Adrenal gland (tissue), 12 donors: Measurements from ENCODE around the gene SLC18A2. TPM values are rescaled to one million over a fixed set of nuclear protein-coding genes. Genes with fewer than 3 reads are reported as not detected.

Experiments used
- DNase-seq, 7 donors: peaks; one replicate each; pipeline ENCODE4 v3.0.0-alpha.2; 2019 to 2020
- H3K27ac ChIP-seq, 5 donors: fragments of 200-600 bp; sonication (generic) in 4 of 5; 1 replicate in 3 of 5; 2 replicates in 2 of 5; pipeline versions ENCODE4 v1.5.1 to v1.8.0; 2016 to 2020; ENCODE audit warnings: mild to moderate bottlenecking in 1 of 5
- H3K27me3 ChIP-seq: fragments of 200-600 bp; 2 replicates; pipeline ENCODE4 v1.8.0; 2021
- H3K36me3 ChIP-seq, 2 donors: fragments of 200-600 bp; replicated peaks in 1 of 2; 1 replicate in 1 of 2; 2 replicates in 1 of 2; pipeline versions ENCODE4 v1.5.1 to v1.8.0; 2018 to 2022
- H3K4me1 ChIP-seq, 2 donors: fragments of 200-600 bp; replicated peaks in 1 of 2; 1 replicate in 1 of 2; 2 replicates in 1 of 2; pipeline versions ENCODE4 v1.5.1 to v1.8.0; 2018 to 2021
- H3K4me3 ChIP-seq, 4 donors: fragments of 200-600 bp; sonication (generic) in 3 of 4; one replicate each; pipeline ENCODE4 v1.5.1; 2016 to 2018
- H3K9me3 ChIP-seq, 3 donors: fragments of 200-600 bp; sonication (generic) in 1 of 3; replicated peaks in 1 of 3; 1 replicate in 2 of 3; 2 replicates in 1 of 3; pipeline versions ENCODE4 v1.5.1 to v1.8.0; 2016 to 2021
- CTCF ChIP-seq, 6 experiments: fragments of 450-650 bp in 4 of 6; fragments of 200-600 bp in 2 of 6; sonication (generic) in 1 of 6; IDR thresholded peaks; 1 replicate in 5 of 6; 2 replicates in 1 of 6; pipeline versions ENCODE4 v1.5.1 to v1.8.0; 2016 to 2021; ENCODE audit warnings: antibody characterized with exemption in 6 of 6, mild to moderate bottlenecking in 2 of 6, moderate library complexity in 1 of 6
- POLR2A ChIP-seq, 2 donors: fragments of 450-650 bp; IDR thresholded peaks; one replicate each; pipeline ENCODE4 v1.6.1; 2017; ENCODE audit warnings: antibody characterized with exemption in 2 of 2, mild to moderate bottlenecking in 2 of 2, moderate library complexity in 1 of 2
- WGBS, 4 donors: extraction: QIAGEN DNeasy Blood & Tissue Kit in 2 of 4; methylation state at CpG; one replicate each; pipeline versions ENCODE4 v1.1.5 to v1.1.7; 2013 to 2017; 5-methylcytosine and 5-hydroxymethylcytosine counted together
- intact Hi-C, 2 donors: fragments of 100-400 bp; cut with DNase I; formaldehyde crosslinking; loops; one replicate each; pipeline versions ENCODE4 v1.14.1 to v1.15.0; 2022 to 2023
- polyA plus RNA-seq, 3 donors: library from polyadenylated mRNA; stranded (reverse); fragments of 200-250 nt in 2 of 3; fragments of 350-450 nt in 1 of 3; fragmentation: Illumina TruSeq in 1 of 3; extraction: RNeasy Lipid Tissue Mini Kit (QIAGEN cat#74804) in 1 of 3; gene quantifications; one replicate each; pipeline ENCODE4 v1.2.3, GENCODE V29; 2013 to 2014
- total RNA-seq, 9 donors: library from RNA; depleted of rRNA in 4 of 9; stranded (reverse); fragments of >200 nt in 4 of 9; fragments of 120-200 nt in 1 of 9; fragmentation: NEBNext Ultra II Directional in 1 of 9; extraction: Animal tissue kit (Norgen Biotek cat#: 25700) in 1 of 9; gene quantifications; one replicate each; pipeline versions ENCODE4 v1.1.0 to v1.2.4, GENCODE V29; 2013 to 2023
- donor health status: healthy with polysubstance abuse.
- donor health status: Bipolar disorder and iron deficiency.
- donor health status: DM: yes; HTN: yes; CAD: no.
- donor health status: DM: no; HTN: no; CAD: no.
- donor health status: DM: no; HTN: no; CAD: no.
- donor health status: DM: yes; HTN: yes; CAD: no.

Gene SLC18A2
- total and polyA plus RNA-seq, 12 donors: 0.04 to 16.6 (median 4.2) TPM; not detected in 2

- Histone ChIP-seq H3K36me3 (no peaks in the 10 kb centered on the region), H3K4me1 (peaks cover 0 to 5% of the 10 kb centered on the region in 2 donors), H3K27me3 (no peaks in the 10 kb centered on the region), H3K9me3 (no peaks in the 10 kb centered on the region), H3K27ac (no peak overlapping the region), H3K4me3 (no peak overlapping the region)
- DNase-seq: no peak
- no peak for TF ChIP-seq CTCF (IDR thresholded peaks at IDR 0.05)
- TF ChIP-seq POLR2A (IDR thresholded peaks at IDR 0.05): no peak
- intact Hi-C loops: no loop called here
- WGBS, 4 donors: 95 to 100% (median 97%) methylated on average over 3 of the region's 3 CpGs
Measured at GRCh38 chr10:117273980-117274379, 33.1 kb downstream of the SLC18A2 start.

- H3K9me3 ChIP-seq: no peaks in the 10 kb centered on the region
Measured at GRCh38 chr10:117274509-117274908, 33.6 kb downstream of the SLC18A2 start.

GRCh38 chr10:117275121-117275520, 34.2 kb downstream of the SLC18A2 start:
- Histone ChIP-seq H3K36me3 (no peaks in the 10 kb centered on the region), H3K27ac (no peak overlapping the region), H3K9me3 (no peaks in the 10 kb centered on the region), H3K4me1 (peaks cover 0 to 5% of the 10 kb centered on the region in 2 donors), H3K27me3 (no peaks in the 10 kb centered on the region), H3K4me3 (no peak overlapping the region)
- TF ChIP-seq POLR2A (IDR thresholded peaks at IDR 0.05): no peak
- TF ChIP-seq CTCF (IDR thresholded peaks at IDR 0.05): no peak
- intact Hi-C loops: no loop called here
- no peak for DNase-seq
- 52 to 71% (median 66%) methylated on average over 3 of the region's 3 CpGs for WGBS, 4 donors

More at GRCh38 chr10:117274509-117274908, 33.6 kb downstream of the SLC18A2 start:
- TF ChIP-seq CTCF (IDR thresholded peaks at IDR 0.05) (no peak), POLR2A (IDR thresholded peaks at IDR 0.05) (no peak)
- intact Hi-C loops: no loop called here
- H3K4me3 ChIP-seq: no peak overlapping the region
- 93 to 97% (median 95%) methylated on average over 5 of the region's 5 CpGs for WGBS, 4 donors
- H3K27me3 ChIP-seq: no peaks in the 10 kb centered on the region
- no peaks in the 10 kb centered on the region for H3K36me3 ChIP-seq
- DNase-seq: peak in 1 of 7 donors; percentile 45
- peaks cover 0 to 5% of the 10 kb centered on the region in 2 donors for H3K4me1 ChIP-seq
- no peak overlapping the region for H3K27ac ChIP-seq

- Histone ChIP-seq H3K36me3 (no peaks in the 10 kb centered on the region), H3K4me3 (no peak overlapping the region), H3K27ac (no peak overlapping the region), H3K4me1 (no peaks in the 10 kb centered on the region), H3K9me3 (no peaks in the 10 kb centered on the region), H3K27me3 (no peaks in the 10 kb centered on the region)
- intact Hi-C loops: no loop called here
- 95 to 99% (median 96%) methylated on average over 2 of the region's 2 CpGs for WGBS, 4 donors
- no peak for DNase-seq
- TF ChIP-seq POLR2A (IDR thresholded peaks at IDR 0.05) (no peak), CTCF (IDR thresholded peaks at IDR 0.05) (no peak)
Measured at GRCh38 chr10:117277675-117278074, 36.8 kb downstream of the SLC18A2 start.
